Stimulated activated CD4-positive, alpha-beta T cell treated with anti-CD3 and anti-CD28 coated beads, TNF-alpha, amount 100 ng/mL, for 1 hour (primary cell): ENCODE data around the gene MTTP.

Experiments
- DNase-seq, 3 donors: peaks; one replicate each; pipeline ENCODE4 v3.0.0-alpha.2; 2020; ENCODE audit warnings: low read depth in 3 of 3, low spot score in 1 of 3

Gene MTTP

DNA sequence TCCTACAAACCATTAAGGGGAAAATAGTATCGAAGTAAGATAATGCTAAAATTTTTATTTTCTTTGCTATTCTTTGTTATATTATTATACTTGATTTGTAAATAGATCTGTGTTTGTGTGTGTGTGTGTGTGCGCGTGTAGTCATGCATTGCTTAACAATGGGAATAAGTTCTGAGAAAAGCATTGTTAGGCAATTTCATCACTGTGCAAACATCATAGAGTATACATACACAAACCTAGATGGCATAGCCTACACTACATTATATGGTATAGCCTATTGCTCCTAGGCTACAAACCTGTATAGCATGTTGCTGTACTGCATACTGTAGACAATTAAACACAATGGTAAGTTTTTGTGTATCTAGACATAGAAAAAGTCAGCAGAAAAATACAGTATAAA is 17.1 kb downstream of the MTTP start:
- DNase-seq = no peak

DNA sequence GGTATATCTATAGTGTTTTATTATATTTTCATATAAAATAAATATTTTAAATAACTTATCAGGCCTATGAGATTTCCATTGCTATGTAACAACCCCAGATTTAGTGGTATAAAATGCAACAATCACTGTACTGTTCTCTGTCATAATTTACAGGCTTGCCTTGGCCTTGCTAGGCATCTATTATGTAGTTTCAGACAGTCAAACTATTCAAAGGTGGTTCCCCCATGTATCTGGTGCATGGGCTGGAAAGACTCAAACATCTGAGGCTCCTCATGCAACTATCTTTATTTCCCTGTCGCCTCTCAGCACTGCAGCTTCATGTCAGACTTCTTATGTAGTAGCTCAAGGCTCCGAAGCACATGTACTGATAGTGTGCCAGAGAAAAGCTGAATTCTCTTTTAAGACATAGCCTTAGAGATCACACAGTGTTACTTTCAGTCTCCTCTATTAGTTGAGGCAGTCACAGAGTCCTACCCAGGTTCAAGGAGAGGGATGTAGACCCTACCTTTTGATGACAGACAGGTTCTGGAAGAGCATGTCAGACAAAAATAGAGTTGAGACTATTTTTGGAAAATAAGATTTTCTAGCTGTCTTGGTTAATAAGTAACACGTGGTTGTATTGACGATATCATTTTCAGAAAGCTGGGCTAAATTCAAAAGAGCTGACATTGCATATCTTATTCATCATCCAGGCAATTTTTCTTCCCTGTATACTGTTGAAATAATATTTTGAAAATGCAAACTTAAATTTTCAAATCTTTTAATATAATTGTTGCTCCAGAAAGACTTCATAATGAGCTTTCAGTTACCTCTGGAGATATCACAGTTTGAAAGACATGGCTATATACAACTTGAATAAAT is 19.4 kb downstream of the MTTP start:
- DNase-seq = no peak

DNA sequence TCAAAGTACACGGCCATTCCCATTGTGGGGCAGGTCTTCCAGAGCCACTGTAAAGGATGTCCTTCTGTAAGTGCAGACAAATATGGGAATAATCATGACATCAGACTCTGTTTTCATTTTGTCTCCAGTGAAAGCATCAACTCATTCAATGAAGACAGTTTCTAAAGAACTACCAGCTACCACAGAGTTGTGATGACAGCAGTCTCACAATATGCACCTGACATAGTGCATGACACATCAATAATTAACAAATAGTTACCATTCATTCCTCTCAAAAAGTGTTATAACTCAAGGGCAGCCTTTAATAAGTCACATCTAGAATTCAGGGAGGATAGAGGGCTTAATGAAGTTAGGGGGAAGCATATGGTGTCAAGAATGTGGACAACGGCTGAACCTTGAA is 20.2 kb downstream of the MTTP start:
- DNase-seq = no peak

DNA sequence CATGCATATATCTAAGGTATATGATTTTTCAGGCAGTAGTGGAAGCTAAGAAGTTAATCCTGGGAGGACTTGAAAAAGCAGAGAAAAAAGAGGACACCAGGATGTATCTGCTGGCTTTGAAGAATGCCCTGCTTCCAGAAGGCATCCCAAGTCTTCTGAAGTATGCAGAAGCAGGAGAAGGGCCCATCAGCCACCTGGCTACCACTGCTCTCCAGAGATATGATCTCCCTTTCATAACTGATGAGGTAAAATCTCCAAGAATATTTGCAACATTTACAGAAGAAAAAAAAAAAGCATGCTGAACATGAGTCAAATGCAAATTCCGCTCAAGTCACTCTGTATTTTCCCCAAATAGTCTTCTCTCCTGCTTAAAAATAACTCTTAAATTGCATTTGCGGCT is 32.1 kb downstream of the MTTP start:
- DNase-seq = no peak

DNA sequence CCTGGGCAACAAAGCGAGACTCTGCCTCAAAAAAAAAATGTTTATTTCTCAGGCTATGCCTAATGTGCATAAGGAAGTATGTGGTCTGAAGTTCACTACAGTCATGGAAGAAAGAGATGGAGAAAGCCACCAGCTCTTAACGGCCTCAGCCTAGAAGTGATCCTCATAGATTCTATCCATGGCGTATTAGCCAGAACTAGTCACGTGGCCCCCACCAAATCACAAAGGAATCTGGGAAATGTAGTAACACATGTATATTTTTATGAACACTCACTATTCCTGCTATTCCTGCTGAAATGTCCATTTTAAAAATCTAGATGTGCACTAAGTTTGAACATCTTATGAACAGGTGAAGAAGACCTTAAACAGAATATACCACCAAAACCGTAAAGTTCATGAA is 33.8 kb downstream of the MTTP start:
- DNase-seq = no peak

DNA sequence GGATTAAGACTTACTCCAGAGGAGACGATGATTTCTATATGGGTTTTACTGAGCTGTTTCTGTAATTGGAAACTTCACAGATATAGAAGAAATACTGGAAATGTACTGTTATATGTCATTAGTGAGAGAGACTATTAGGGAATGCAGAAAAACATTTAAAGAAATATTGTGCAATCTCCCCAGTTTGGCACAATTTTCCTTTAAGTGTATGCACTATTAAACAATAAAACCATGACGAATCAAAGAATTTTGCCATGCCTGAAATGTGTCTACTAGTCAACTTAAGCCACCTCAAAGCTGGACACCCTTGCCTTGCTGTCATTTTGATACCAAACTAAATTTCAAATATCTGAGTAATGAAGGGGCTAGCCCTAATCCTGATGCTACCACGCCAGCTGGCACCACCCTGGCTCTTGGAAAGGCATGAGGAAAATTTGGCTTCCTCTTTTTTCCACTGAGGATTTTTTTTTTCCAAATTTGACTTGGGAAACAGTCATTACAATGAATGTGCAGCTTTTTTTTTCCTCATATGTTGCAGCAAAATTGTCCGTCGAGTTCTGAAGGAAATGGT is 36.1 kb downstream of the MTTP start:
- no peak for DNase-seq

DNA sequence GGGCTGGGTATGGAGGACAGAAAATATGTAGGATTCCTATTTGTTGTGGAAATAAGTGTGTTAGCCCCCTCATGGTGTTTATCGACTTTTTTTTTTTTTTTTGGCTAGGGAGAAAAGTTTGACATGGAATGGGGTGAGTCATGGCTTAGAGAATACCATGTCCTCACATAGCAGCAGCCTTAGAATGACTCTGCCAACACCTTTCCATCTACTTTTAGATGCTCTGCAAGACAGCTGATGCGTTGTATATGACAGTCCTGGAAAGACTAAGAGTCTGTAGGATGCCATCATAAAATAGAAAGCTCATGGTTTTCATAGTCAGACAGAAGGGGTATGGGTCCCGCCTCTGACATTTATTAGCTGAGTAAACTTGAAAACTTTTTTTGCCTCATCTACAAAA is 37.7 kb downstream of the MTTP start:
- DNase-seq = no peak

DNA sequence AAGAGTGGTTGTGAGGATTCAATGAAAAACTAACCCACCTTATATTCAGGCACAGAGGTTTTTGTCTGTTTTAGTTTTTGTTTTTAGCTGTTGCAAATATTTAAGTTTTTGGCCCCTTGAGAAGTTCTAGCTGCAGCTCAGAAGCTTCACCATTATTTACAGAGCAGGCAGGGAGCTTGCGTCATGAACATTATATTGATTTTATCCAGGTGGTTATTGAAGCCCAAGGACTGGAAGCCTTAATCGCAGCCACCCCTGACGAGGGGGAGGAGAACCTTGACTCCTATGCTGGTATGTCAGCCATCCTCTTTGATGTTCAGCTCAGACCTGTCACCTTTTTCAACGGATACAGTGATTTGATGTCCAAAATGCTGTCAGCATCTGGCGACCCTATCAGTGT is 38.1 kb downstream of the MTTP start:
- no peak for DNase-seq

DNA sequence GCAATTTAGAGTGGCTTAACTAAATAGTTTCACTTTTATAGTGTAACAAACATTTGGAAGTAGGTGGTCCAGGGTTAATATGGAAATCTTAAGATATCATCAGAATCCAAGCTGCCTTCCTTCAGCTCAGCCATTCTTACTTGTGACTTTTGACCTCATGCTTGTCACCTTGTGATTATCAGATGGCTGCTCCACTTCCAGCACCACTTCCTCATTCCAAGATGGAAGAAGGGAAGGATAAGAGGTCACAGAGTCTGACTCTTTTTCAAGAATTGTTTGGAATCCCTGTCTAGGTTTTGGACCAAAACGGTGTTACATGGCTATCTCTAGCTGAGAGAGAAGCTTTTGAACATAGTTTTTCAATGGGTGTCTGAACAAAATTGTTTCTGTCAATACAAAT is 39.9 kb downstream of the MTTP start:
- DNase-seq = no peak

DNA sequence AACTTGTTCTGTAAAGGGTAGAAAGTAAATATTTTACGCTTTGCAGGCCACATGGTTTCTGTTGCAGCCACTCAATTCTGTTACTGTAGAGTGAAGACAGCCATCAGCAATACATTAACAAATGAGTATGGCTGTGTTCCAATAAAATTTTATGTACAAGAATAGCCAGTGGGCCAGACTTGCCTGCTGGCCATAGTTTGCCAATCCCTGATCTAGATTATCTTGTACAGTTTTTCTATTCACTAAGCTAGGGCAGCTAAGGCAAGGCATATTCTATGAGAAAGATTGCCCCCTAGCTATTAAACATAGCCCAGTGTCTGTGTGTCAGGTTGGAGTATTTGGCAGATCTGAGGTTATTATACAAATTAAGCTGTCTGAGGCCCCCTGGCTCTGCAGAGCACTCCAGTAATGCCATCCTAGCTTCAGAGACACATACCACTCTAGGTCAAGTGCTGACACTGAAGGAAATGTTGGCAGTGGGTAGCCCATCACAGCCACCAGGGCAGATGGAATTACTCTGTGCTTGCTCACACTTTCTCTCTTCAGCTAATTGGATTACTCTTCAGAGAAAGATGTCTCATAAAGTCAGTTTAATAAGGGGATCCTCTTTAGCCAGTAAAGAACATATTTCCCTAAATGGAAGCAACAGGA is 40.7 kb downstream of the MTTP start:
- no peak for DNase-seq

DNA sequence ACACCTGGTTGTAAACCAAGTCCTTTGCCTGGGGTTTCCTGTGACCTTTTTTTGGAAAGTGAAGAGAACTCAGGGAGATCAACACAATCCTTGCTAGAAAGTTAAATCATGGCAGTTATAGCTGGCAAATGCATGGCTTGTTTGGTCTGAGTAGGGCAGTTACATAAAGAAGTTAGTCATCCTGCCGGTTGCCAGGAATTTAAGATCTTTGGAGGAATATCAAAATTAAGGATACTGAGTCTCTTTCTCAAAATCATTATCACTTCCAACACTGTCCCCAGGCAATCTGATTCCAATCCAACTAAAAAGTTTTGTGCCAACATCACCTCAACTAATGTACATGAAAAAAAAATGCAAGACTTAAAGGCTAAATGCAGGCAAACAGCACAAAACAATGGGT is 42.8 kb downstream of the MTTP start:
- DNase-seq = no peak

DNA sequence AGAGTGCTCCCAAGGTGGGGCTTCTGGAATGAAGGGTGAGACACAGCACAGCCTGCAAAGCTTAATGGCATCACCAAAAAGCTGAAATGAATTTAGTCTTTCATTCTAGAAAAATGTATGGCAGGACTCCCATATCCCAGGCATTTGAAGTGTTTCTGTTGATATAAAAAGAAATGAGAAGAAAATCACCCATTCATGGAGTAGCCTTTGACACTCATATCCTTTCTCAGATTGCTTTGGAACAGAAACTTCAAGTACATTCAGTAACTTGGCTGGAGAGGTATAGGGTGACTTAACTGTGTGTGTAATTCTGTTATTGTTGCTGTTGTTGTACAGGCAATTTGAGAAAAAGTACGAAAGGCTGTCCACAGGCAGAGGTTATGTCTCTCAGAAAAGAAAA is 47.7 kb downstream of the MTTP start:
- no peak for DNase-seq

DNA sequence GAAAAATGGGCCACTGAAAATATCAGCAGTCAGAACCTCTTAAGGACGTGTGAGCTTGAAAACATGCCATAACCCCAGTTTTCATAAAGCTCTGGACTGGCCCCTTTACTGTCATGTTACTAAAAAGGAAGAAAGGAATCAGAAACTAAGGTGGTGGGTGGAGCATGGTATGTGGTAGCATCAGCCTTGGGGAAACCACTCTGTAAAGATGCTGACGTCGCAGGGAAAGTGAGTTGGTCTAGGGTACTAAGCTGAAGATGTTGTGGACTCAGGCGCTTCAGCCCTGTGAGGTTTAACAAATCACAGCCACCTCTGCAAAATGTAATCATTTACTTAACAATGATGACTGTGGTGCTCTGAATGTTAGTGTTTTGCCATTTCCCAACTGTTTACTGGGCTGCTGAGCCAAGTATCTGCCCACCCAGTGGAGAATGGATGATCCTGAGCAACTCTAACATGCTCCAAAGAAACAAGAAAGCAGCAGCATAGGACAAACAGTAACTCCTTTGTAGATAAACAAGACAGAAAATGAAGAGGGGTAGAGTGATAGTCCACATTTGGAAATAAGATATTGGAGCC is 49.6 kb downstream of the MTTP start:
- no peak for DNase-seq

DNA sequence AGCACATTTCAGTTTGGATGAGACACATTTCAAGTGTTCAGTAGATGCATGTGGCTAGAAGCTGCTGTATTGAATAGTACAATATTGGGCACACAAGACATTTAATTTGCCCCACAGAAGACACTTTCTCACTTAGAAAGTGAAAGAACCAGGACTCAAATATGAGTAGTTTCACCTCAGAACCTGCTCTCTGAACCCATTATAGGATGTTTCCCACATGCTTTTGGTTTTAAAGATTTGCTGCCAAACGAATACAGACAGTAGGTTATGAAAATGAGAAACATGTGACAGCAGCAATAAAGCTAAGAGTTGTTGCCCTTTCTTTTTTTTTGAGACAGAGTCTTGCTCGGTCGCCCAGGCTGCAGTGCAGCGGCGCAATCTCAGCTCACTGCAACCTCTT is 50.7 kb downstream of the MTTP start:
- no peak for DNase-seq

DNA sequence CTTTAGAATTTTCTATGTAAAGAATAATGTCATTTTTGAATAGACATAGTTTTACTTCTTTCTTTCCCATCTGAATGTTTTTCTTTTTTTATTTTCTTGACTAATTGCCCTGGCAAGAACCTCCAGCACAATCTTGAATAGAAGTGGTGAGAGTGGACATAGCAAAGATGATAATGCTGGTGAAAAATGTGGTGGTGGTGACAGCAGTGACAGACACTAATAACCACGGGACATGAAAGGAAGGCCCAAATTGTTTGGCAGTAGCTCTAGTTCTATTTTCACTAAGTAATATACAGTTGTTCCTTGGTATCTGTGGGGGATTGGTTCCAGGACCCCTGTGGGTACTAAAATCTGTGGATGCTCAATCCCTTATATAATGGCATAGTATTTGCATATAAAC is 53.4 kb downstream of the MTTP start:
- no peak for DNase-seq

DNA sequence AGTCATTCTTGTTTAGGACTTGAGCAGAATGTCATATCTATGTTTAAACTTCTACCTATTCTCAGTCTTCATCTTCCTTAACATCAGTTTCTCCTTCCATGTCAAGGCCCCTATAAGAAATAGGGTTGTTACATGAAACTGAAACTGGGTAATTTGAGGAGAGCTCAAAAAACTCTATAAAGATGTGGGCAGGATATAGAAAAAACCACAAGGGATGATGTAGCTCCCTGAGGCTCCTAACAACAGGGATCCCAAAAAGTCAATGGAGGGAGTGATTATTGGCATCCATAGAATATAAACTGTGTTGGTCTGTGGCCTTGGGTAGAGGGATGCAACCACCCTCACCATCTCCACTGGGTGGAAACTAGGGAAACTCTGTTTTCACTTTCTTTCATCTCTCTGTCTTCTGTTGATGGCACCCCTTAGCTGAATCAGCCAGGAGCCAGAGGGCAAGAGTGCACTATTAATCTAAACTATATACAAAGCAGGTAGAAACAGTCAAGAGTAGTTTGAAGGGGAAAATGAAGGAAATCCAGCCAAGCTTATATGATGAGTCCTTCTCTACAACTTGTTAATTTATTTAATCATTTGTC is 55.4 kb downstream of the MTTP start:
- DNase-seq = no peak

DNA sequence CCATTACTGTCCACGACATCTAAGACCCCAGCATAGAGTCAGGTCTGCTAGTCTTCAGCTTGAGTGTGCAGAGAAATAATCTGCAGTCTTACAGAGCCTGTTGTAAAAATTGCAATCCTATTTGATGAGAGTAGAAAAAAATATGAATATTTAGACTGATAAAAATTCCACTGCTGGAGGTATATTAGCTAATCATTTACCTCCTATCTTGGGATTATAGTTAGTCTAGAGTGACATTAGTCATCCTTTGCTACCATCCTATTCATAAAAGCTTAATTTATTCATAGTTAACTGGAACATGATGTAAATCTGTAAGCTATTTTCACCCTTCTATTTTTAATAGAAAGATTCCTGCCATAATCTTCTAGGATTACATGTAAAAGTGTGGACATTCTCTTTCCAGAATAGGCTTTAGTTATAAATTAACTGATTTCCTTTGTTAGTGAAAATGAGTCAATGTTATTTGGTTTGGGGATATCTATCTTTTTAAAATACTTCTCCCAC is 56.3 kb downstream of the MTTP start:
- no peak for DNase-seq

DNA sequence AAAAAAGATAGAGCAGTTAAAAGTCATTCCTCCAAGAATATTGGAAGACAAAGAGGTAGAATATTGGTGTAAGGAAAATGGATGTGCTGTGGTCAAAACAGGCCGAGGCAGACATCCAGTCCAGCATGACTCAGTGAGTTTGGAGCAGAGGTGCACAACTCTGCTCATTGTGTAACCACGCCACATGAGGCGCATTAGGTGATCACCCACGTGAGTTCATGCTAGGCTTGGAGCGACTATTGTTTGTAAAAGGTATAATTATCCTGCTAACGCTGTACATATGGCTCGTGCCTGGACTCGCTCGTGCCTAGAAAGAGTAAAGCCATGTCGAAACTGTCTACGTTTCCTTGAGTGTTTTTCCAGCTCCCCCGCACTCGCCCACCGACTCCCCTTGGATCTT is 59.1 kb downstream of the MTTP start:
- no peak for DNase-seq

DNA sequence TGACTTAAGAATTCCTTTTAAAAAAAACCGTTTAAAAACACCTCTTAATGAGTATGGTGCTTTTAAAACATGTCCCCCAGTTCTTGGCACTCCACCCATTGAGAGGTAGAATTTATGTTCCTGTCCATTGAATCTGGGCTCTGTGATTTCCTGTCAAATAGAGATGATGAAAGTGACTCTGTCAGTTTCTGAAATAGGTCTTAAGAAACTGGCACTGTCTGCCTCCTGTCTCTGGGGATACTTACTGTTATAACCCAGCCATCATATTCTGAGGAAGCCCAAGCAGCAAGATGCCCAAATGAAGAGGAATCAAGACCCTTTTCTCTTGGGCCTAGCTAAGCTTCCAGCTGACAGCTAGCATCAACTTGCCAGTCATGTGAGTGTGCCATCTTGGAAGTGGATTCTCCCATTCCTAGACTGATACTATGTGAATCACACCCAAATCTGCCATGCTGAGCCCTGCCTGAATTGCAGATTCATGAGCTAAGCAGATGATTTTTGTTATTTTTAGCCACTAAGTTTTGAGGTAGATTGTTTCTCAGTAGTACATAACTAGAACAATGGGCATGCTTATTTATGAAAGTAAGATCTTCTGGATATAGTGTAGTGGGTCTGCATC is 60.2 kb downstream of the MTTP start:
- DNase-seq = no peak

DNA sequence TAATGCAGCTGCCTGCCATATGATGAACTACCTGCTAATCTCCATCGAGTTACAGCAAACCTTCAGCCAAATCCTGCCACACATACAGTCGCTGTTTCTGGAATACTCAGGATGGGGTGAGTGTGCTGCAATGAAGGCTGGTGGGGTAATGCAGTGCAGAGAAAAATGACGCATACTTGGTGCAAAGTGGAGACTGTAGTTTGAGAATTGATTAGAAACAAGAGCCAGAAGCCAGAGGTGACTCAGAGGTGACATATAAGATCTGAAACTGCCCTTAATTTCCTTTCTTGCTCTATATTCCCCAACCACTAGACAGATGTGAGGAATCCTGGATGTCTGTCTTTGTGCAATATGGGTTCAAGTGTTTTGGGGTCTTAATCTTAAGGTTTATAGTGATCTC is 61.0 kb downstream of the MTTP start:
- no peak for DNase-seq

DNA sequence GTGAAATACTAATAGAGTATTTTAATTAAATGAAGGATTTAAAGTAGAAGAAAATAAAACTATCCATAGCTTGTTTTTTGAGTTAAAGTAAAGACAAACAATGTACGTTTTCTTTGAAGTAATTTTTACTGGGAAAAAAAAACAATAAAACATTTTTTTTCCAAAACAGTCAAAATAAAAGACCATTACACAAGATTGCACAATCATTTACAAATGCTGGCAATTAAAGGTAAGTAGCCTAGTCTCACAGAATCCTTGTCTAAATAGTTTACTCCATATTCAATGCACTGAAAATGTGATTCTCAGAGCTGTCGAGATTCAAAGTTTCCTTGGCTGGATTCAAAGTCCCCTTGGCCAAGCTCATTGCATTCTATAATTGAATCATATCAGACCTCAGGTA is 61.8 kb downstream of the MTTP start:
- no peak for DNase-seq
